GM13977 (cell line): ENCODE measurements around the gene PLCXD3.

Experiments used
- DNase-seq: peaks from one replicate; pipeline ENCODE4 v3.0.0; 2012; ENCODE audit warnings: low spot score
- in situ Hi-C: fragments of 300-500 bp; cut with MboI; formaldehyde crosslinking; loops from one replicate; pipeline ENCODE4 v1.12.0; 2022; ENCODE audit warnings: low sequenced_read_pairs, low pct_unique_long_range_greater_than_20kb, mixed read lengths, inconsistent platforms; ENCODE audit not compliant: unreplicated experiment
- TF ChIP-seq, protein P1 (sequence below): IDR thresholded peaks from 2 replicates; pipeline ENCODE4 v1.5.1; 2012; ENCODE audit warnings: mild to moderate bottlenecking, control low read depth; ENCODE audit not compliant: insufficient read depth; ENCODE audit errors: extremely low read depth, missing control alignments

The PLCXD3 gene

DNA sequence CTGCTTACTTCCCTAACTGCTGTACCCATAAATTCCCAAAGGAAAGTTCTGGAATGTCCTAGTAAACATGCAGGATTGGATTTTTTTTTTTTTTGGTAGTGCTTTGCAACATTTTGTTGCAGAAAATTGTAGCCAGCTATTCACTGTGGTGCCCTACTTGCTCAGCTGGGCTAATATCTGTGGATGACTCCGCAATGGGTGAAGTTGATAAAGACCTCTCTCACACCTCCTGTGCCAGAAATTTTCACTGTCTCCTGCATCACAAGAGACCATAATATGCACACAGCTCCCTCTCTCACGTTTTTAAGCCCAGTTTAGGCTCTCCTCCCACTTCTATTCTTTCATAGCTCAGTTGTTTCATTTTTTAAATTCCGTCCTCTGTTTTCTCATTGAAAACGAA is 160.6 kb downstream of the PLCXD3 start:
- in situ Hi-C loops = no loop called here
- DNase-seq = no peak
- TF ChIP-seq, protein P1, sequence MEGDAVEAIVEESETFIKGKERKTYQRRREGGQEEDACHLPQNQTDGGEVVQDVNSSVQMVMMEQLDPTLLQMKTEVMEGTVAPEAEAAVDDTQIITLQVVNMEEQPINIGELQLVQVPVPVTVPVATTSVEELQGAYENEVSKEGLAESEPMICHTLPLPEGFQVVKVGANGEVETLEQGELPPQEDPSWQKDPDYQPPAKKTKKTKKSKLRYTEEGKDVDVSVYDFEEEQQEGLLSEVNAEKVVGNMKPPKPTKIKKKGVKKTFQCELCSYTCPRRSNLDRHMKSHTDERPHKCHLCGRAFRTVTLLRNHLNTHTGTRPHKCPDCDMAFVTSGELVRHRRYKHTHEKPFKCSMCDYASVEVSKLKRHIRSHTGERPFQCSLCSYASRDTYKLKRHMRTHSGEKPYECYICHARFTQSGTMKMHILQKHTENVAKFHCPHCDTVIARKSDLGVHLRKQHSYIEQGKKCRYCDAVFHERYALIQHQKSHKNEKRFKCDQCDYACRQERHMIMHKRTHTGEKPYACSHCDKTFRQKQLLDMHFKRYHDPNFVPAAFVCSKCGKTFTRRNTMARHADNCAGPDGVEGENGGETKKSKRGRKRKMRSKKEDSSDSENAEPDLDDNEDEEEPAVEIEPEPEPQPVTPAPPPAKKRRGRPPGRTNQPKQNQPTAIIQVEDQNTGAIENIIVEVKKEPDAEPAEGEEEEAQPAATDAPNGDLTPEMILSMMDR = no peak

DNA sequence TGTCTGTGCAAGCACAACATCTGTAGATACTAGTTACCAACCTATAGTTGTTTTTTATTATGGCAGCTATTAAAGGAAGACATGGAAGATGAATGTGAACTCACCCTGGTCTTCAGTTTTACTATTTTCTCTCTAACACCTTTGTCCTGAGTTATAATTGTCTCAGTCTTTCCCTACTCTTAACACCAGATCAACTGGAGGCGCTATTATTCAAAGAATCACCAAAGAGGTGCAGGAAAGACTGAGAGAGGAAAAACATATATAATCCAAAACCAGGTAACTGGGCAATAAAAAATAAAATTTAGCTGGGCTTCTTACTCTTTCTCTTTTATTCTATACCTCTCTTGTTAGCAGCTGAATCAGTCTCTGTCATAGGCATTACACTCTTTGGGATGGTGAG is 162.8 kb downstream of the PLCXD3 start:
- in situ Hi-C loops = no loop called here
- TF ChIP-seq, protein P1 = no peak
- no peak for DNase-seq

DNA sequence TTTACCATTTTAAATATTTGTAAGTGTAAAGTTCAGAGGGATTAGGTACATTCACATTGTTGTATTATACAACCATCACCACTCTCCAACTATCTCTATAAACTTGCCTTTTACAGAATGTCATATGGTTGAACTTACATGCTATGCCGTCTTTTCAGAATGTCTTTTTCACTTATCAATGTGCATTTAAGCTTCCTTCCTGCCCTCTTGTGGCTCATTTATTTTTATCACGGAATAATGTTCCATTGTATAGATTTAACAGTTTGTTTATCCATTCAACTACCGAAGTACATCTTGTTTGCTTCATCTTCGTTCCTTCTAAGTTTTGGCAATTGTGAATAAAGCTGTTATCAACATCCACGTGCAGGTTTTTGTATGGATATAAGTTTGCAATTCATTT is 163.8 kb downstream of the PLCXD3 start:
- TF ChIP-seq, protein P1 = no peak
- in situ Hi-C loops = no loop called here
- no peak for DNase-seq

DNA sequence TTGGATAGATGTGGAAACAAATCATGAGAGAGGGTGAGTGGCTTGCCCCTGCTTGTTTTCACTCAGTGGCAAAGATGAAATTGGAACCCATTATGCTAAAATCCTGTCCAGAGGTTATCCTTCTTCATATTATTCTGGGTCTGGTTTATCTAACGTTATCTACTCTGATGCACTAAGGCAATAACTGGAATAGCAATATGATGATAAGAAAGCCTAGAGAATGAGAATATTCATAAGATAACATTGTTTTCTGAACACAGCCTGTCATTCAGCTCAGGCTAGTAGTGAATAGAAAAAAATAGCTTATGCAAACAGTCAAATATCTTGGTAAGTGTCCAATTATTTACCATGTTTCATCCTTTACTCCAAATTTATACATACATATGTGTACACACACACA is 165.1 kb downstream of the PLCXD3 start:
- in situ Hi-C loops = no loop called here
- DNase-seq = no peak
- TF ChIP-seq, protein P1 = no peak

DNA sequence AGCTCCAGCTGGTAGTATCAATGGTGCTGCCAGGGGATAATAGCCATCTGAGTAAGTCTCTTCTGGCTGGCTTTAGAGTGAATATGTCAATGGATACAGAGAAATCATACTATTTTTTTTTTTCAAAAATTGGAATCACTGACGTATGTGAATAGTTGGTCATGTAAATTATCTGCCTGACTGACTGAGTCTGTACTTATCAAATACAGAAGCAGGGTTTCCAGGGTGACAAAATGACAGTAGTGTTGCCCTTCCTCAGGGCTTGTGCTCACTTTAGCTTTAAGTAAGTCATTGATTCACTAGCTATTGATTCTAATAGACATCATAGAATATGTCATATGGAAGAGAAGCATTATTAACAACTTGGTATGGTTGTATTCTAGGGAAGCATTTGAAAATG is 171.1 kb downstream of the PLCXD3 start:
- in situ Hi-C loops = no loop called here
- TF ChIP-seq, protein P1 = no peak
- DNase-seq = no peak

DNA sequence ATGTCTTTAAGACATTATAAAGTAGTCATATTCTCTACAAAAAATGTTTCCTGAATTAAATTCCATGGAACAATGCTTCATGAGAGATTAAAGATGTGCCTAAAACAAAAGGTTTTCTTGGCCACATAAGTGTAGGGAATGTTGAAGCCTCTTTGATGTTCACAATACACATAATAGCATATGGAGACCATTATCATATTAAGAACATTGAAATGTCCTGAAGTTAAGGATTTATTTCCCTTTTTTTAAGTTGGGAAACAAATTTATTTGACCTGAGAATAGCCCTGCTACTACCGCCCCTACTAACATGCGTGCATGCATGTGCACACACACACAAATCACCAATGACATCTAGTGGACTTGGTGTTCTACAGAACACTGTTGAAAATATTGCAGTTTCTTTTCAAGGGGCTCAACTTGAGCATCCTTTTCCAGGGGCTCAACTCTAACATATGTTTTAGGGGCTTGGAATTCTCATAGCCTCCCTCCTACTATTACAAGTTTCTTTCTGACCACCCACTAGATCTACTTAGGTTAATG is 172.2 kb downstream of the PLCXD3 start:
- no peak for DNase-seq
- in situ Hi-C loops = no loop called here
- TF ChIP-seq, protein P1 = no peak

DNA sequence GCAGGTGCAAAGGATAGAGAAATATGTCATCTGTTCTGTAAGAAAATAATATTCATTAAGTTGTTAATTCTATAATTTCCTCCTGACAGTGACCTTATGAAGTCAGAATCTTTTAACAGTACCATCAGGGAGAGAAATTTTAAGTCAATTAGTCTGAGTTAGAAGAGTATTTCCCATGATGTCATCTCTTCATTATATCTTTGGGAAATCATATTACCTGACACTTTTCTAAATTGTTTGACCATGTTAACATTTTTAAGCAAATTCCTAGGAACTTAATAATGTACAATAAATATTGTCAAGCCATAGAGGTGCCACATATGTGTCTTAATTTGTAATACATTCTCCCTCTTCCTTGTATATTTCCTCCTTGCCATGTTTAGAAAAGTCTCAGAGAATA is 172.7 kb downstream of the PLCXD3 start:
- in situ Hi-C loops = no loop called here
- TF ChIP-seq, protein P1 = no peak
- DNase-seq = no peak
